Ishikawa (cell line): ENCODE results near the gene MORC1.
A peak's percentile ranks its signal among the peaks of the same experiment; 100 is the strongest.

ENCODE experiments used
- CEBPB ChIP-seq: IDR thresholded peaks from 2 replicates; pipeline ENCODE4 v1.6.1; 2012
- CREB1 ChIP-seq: IDR thresholded peaks from 2 replicates; pipeline ENCODE4 v1.6.1; 2012; ENCODE audit warnings: low read depth
- EGR1 ChIP-seq: IDR thresholded peaks from 2 replicates; pipeline ENCODE4 v1.6.1; 2012
- EP300 ChIP-seq: IDR thresholded peaks from 2 replicates; pipeline ENCODE4 v1.6.1; 2012; ENCODE audit warnings: borderline replicate concordance
- FOXM1 ChIP-seq: IDR thresholded peaks from 2 replicates; pipeline ENCODE4 v1.6.1; 2012; ENCODE audit warnings: low read depth, borderline replicate concordance
- MAX ChIP-seq: IDR thresholded peaks from 2 replicates; pipeline ENCODE4 v1.6.1; 2012
- NFIC ChIP-seq: IDR thresholded peaks from 2 replicates; pipeline ENCODE4 v1.6.1; 2012
- RAD21 ChIP-seq: IDR thresholded peaks from 2 replicates; pipeline ENCODE4 v1.6.1; 2012; ENCODE audit warnings: low read depth
- REST ChIP-seq: IDR thresholded peaks from 2 replicates; pipeline ENCODE4 v1.6.1; 2012; ENCODE audit warnings: low read depth, mild to moderate bottlenecking
- TAF1 ChIP-seq: IDR thresholded peaks from 2 replicates; pipeline ENCODE4 v1.6.1; 2012; ENCODE audit warnings: low read depth, mild to moderate bottlenecking
- TCF12 ChIP-seq: IDR thresholded peaks from 2 replicates; pipeline ENCODE4 v1.6.1; 2012; ENCODE audit warnings: low read depth
- TEAD4 ChIP-seq: IDR thresholded peaks from 2 replicates; pipeline ENCODE4 v1.6.1; 2012
- USF1 ChIP-seq: IDR thresholded peaks from 2 replicates; pipeline ENCODE4 v1.6.1; 2012
- YY1 ChIP-seq: IDR thresholded peaks from 2 replicates; pipeline ENCODE4 v1.6.1; 2012; ENCODE audit warnings: low read depth
- ZBTB7A ChIP-seq: IDR thresholded peaks from 2 replicates; pipeline ENCODE4 v1.6.1; 2012; ENCODE audit warnings: low read depth

Gene MORC1

GRCh38 chr3:109095166-109095565, 22.8 kb downstream of the MORC1 start:
- no peak for TF ChIP-seq USF1
- no peak for TF ChIP-seq MAX
- no peak for TF ChIP-seq NFIC
- no peak for TF ChIP-seq TCF12
- TF ChIP-seq ZBTB7A: no peak
- no peak for TF ChIP-seq RAD21
- no peak for TF ChIP-seq CREB1

- TF ChIP-seq MAX (no peak), NFIC (no peak), RAD21 (no peak)
These were observed 24.4 kb downstream of the MORC1 start for GRCh38 chr3:109093561-109093960.

GRCh38 chr3:109091846-109092245, 26.1 kb downstream of the MORC1 start:
- TF ChIP-seq REST (no peak), USF1 (no peak), EGR1 (no peak), YY1 (no peak), TCF12 (no peak), ZBTB7A (no peak), TEAD4 (no peak), MAX (no peak), RAD21 (no peak), NFIC (no peak), TAF1 (no peak), FOXM1 (no peak), CREB1 (no peak), CEBPB (no peak), EP300 (no peak)

GRCh38 chr3:109089265-109089664, 28.7 kb downstream of the MORC1 start:
- TF ChIP-seq TCF12: no peak
- no peak for TF ChIP-seq TEAD4
- no peak for TF ChIP-seq RAD21

- TF ChIP-seq EP300: no peak
- TF ChIP-seq RAD21: peak; percentile 81
These were observed 36.0 kb downstream of the MORC1 start for GRCh38 chr3:109081746-109082510.

- TF ChIP-seq REST (no peak), TEAD4 (no peak), CREB1 (no peak), EP300 (no peak), EGR1 (no peak), MAX (no peak), YY1 (no peak), USF1 (no peak)
These were observed 44.8 kb downstream of the MORC1 start for GRCh38 chr3:109073116-109073515.
